ENCODE results near the gene ACVR1C. TPM values are rescaled to one million over a fixed set of nuclear protein-coding genes. Genes with fewer than 3 reads are reported as not detected.

ACVR1C gene
- total and polyA plus RNA-seq, 8 donors, result 0.29 to 1.6 (median 0.37) TPM

DNA sequence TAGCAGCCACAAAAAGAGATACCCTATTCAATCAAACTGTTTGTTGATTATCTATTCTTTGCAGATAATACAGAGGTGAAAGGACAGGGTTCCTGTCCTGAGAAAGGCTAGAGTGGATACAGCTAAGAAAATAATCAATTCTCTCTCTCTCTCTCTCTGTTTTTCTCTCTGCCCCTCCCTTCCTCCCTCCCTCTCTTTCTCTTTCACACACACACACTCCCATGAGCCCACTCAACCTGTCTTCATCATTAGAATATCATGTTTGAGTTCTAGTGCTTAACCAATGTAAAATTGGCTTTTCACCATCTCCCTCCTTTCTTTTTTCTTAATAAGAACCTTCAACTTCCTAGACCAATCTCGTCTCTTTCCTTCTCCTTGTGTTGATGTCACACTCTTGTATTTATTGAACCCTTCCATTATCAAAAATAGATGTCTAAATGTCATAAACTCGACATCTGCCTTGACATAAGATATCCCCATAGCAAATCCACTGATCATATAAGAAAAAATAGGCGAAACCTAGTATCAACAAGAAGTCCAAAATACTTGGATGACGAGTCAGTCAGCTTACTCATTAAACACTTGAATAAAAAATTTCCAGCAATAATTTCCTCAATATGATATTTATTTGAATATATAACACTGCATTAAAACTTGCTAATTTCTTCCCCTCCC, 141.9 kb downstream of the ACVR1C start:
- no peak overlapping the region for H3K27ac ChIP-seq
- DNase-seq (no peak), ATAC-seq (no peak)
- H3K27me3 ChIP-seq, result no peaks in the 10 kb centered on the region
- no peaks in the 10 kb centered on the region for H3K9me3 ChIP-seq
- no peak overlapping the region for H3K4me3 ChIP-seq
- intact Hi-C loops (cut with DNase I), result no loop called here
- no peaks in the 10 kb centered on the region for H3K36me3 ChIP-seq
- H3K4me1 ChIP-seq, result no peaks in the 10 kb centered on the region
- TF ChIP-seq, protein P1, sequence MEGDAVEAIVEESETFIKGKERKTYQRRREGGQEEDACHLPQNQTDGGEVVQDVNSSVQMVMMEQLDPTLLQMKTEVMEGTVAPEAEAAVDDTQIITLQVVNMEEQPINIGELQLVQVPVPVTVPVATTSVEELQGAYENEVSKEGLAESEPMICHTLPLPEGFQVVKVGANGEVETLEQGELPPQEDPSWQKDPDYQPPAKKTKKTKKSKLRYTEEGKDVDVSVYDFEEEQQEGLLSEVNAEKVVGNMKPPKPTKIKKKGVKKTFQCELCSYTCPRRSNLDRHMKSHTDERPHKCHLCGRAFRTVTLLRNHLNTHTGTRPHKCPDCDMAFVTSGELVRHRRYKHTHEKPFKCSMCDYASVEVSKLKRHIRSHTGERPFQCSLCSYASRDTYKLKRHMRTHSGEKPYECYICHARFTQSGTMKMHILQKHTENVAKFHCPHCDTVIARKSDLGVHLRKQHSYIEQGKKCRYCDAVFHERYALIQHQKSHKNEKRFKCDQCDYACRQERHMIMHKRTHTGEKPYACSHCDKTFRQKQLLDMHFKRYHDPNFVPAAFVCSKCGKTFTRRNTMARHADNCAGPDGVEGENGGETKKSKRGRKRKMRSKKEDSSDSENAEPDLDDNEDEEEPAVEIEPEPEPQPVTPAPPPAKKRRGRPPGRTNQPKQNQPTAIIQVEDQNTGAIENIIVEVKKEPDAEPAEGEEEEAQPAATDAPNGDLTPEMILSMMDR (IDR thresholded peaks at IDR 0.05), result no peak

DNA sequence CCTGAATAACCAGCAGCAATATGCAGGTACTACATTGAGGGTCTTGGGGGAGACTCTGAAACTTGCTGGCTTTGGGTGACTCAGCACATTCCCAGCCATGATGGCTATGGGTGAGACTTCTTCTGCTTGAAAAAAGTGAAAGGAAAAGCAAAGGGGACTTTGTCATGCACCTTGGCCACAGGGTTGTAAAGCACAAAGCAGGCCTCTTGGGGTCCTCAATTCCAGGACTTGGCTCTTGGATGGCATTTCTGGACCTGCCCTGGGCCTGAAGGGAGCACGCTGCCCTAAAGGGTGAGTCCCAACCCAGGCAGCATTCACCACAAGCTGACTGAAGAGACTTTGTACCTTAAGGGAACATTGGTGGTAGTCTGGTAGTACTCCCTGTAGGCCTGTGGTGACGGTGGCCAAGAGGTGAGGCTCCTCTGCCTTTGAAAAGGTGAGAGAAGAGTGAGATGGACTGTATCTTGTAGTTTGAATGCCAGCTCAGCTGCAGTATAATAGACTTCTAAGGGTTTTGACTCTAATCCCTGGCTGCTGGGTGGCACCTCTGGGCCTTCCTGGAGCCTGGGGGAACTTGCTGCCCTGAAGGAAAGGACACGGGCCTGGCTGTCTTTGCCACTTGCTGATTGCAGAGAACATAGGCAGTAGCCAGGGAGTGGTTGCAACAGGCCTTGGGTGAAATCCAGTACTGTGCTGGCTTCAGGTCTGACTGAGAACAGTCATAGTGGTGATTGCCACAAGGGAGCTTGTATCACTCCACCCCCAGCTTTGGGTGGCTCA, 148.3 kb downstream of the ACVR1C start:
- intact Hi-C loops (cut with DNase I), result no loop called here
- Histone ChIP-seq H3K27me3 (no peaks in the 10 kb centered on the region), H3K9me3 (no peaks in the 10 kb centered on the region), H3K27ac (no peak overlapping the region), H3K36me3 (no peaks in the 10 kb centered on the region), H3K4me3 (no peak overlapping the region), H3K4me1 (no peaks in the 10 kb centered on the region)
- TF ChIP-seq, protein P1 (IDR thresholded peaks at IDR 0.05), result no peak
- ATAC-seq (peak; percentile 75), DNase-seq (peak in 1 of 4 donors; percentile 53)

DNA sequence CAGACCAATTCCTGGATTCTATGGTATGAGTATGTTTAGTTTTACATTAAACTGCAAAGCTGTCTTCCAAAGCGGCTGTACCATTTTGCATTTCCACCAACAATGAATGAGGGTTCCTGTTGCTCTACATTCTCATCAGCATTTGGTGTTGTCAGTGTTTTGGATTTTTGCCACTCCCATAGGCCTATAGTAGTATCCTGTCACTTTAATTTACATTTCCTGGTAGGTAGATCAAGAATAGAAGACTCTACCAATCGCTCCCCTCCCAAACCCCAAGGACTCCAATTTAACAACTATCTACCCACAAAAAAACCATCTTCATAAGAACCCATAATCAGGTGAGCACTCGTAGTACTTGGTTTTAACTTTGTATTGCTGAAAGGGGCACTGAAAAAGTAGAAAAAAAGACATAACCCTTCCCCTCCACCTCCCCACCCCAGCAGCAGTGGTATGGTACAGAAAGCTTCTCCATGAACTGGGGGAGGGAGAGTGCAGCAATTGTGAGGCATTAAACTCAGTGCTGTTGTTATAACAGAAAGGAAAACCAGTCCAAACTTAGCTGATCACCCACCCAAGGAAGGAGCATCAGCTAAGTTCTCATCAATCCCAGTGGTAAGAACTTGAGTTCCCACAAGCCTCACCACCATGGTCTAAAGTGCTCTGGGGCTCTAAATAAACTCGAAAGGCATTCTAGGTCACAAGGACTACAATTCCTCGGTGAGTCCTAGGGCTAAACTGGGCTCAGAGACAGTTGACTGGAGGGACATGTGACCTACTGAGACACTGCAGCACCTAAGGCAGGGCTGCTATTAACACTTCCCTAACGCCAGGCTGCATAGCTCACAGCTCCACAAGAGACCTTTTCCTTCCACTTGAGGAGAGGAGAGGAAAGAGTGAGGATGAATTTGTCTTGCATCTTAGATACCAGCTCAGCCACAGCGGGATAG, 149.3 kb downstream of the ACVR1C start:
- TF ChIP-seq, protein P1 (IDR thresholded peaks at IDR 0.05), result no peak
- intact Hi-C loops (cut with DNase I), result no loop called here
- Histone ChIP-seq H3K36me3 (no peaks in the 10 kb centered on the region), H3K4me3 (no peak overlapping the region), H3K27me3 (no peaks in the 10 kb centered on the region), H3K27ac (no peak overlapping the region), H3K4me1 (no peaks in the 10 kb centered on the region), H3K9me3 (no peaks in the 10 kb centered on the region)
- DNase-seq (no peak), ATAC-seq (peak; percentile 41)

DNA sequence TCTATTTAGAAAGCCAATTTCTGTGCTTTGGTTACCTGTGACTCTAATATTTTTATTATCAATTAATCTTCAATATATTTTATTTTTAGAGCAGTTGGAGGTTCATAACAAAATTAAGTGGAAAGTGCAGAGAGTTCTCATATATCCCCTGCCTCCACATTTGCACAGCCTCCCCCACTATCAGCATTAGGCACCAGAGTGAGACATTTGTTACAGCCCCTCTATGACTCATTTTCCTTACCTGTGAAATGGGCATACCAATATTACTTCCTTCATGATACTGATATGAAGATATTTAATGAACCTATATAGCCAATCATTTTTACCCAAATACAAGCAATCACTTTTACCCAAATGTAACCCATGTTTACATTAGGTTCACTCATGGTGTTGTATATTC, 150.7 kb downstream of the ACVR1C start:
- no peaks in the 10 kb centered on the region for H3K4me1 ChIP-seq
- DNase-seq (no peak), ATAC-seq (no peak)
- H3K27me3 ChIP-seq, result no peaks in the 10 kb centered on the region
- H3K4me3 ChIP-seq, result no peak overlapping the region
- no peaks in the 10 kb centered on the region for H3K9me3 ChIP-seq
- TF ChIP-seq, protein P1 (IDR thresholded peaks at IDR 0.05), result no peak
- H3K27ac ChIP-seq, result no peak overlapping the region
- intact Hi-C loops (cut with DNase I), result no loop called here
- H3K36me3 ChIP-seq, result no peaks in the 10 kb centered on the region

All from left lung (tissue), 10 donors.